Measurements from ENCODE around the gene OR10D3.

DNA sequence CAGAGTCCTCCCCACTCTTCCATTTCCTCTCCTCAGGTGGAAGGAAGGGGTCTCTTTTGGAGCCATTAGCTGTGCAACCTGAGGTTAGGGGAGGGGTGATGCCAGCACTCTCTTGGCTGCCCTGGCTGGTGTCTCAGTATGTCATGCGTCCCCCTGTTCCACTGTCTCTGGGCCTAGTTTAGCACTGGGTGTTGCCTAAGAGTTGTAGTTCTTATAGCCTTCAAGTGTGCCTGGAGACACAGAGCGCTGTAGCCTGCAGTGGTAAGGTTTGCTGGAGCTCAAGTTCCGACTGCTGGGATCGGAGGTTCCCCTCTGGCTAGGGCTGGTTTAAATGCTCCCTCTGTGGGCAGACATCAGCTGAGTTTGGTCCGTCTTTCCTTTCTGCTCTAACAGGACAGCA lies 20.9 kb downstream of the OR10D3 start:
- TF ChIP-seq SIN3A (IDR thresholded peaks at IDR 0.05; ENCODE audit: low read depth, low read length) (no peak), ZNF24 (IDR thresholded peaks at IDR 0.05) (no peak), POLR2AphosphoS2 (IDR thresholded peaks at IDR 0.05; ENCODE audit: low read depth, low read length) (no peak)
- TF ChIP-seq, protein P1, sequence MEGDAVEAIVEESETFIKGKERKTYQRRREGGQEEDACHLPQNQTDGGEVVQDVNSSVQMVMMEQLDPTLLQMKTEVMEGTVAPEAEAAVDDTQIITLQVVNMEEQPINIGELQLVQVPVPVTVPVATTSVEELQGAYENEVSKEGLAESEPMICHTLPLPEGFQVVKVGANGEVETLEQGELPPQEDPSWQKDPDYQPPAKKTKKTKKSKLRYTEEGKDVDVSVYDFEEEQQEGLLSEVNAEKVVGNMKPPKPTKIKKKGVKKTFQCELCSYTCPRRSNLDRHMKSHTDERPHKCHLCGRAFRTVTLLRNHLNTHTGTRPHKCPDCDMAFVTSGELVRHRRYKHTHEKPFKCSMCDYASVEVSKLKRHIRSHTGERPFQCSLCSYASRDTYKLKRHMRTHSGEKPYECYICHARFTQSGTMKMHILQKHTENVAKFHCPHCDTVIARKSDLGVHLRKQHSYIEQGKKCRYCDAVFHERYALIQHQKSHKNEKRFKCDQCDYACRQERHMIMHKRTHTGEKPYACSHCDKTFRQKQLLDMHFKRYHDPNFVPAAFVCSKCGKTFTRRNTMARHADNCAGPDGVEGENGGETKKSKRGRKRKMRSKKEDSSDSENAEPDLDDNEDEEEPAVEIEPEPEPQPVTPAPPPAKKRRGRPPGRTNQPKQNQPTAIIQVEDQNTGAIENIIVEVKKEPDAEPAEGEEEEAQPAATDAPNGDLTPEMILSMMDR (IDR thresholded peaks at IDR 0.05 in 2 of 3, conservative IDR thresholded peaks at IDR 0.05 in 1 of 3; ENCODE audit: control insufficient read depth in 2 of 3, extremely low read depth in 1 of 3, insufficient read depth in 1 of 3, low read depth in 3 of 3, low read length in 3 of 3), result no peak

All from GM12878 (cell line).